HCT116 (cell line): ENCODE measurements around the gene GFOD2. TPM values are rescaled to one million over a fixed set of nuclear protein-coding genes. Genes with fewer than 3 reads are reported as not detected.

Source experiments
- ATAC-seq: fragments of 200-7000 bp; cut with Tn5 transposase; 2 replicates; pipeline ENCODE4 v1.9.1; 2020; ENCODE audit warnings: mild to moderate bottlenecking, moderate library complexity
- BruUV-seq: library from RNA; stranded (reverse); fragments of 400-500 nt; replicated peaks from 2 replicates; lab custom pipeline; 2021; lab: Mats Ljungman, UMichigan
- CTCF ChIA-PET: fragments of 300-600 bp; sonication (Branson Sonifier 250); formaldehyde crosslinking; loops from one replicate; lab custom pipeline; 2021; ENCODE audit warnings: antibody characterized with exemption; lab: Charles Lee
- POLR2A ChIA-PET: fragments of 300-600, 350-600 bp; sonication (Branson Sonifier 250); formaldehyde crosslinking; loops from one replicate; lab custom pipeline; 2021; ENCODE audit warnings: antibody characterized with exemption; lab: Charles Lee
- RAD21 ChIA-PET, 2 experiments: fragments of 300-600 bp; sonication (Branson Sonifier 250); formaldehyde crosslinking; loops; one replicate each; lab custom pipeline; 2023; ENCODE audit warnings: low total read pairs in 2 of 2; ENCODE audit not compliant: uncharacterized antibody in 2 of 2, unreplicated experiment in 2 of 2, low non-redundant PET in 1 of 2; lab: Charles Lee
- DNase-seq: peaks from one replicate; pipeline ENCODE4 v3.0.0-alpha.2; 2010; ENCODE audit warnings: low read depth, low spot score
- H2AFZ ChIP-seq: fragments of 200-600 bp; shearing (Covaris generic), sonication (generic); 2 replicates; pipeline ENCODE4 v1.6.1; 2017; ENCODE audit warnings: low read depth, mixed run types, mixed read lengths, antibody characterized with exemption, low read length; ENCODE audit not compliant: poor library complexity, severe bottlenecking
- H3K27ac ChIP-seq: 2 replicates; pipeline ENCODE4 v1.5.1; 2012; ENCODE audit warnings: low read depth, low read length
- H3K27me3 ChIP-seq: fragments of 200-600 bp; sonication (generic); 2 replicates; pipeline ENCODE4 v1.6.1; 2016; ENCODE audit warnings: mixed run types, low read length, mixed read lengths; ENCODE audit not compliant: insufficient read depth
- H3K36me3 ChIP-seq, 2 experiments: fragments of 200-500 bp in 1 of 2; fragments of 200-600 bp in 1 of 2; sonication (Bioruptor generic) in 1 of 2; sonication (generic) in 1 of 2; 2 replicates each; pipeline versions ENCODE4 v1.5.1 to v1.6.1; 2014 to 2016; ENCODE audit warnings: low read length in 2 of 2, inconsistent platforms in 1 of 2, mixed read lengths in 1 of 2, mixed run types in 1 of 2; ENCODE audit not compliant: insufficient read depth in 2 of 2, control insufficient read depth in 1 of 2
- H3K4me1 ChIP-seq, 2 experiments: fragments of 200-600 bp in 1 of 2; sonication (generic) in 1 of 2; 2 replicates each; pipeline versions ENCODE4 v1.5.1 to v1.6.1; 2012 to 2017; ENCODE audit warnings: low read length in 2 of 2, inconsistent platforms in 1 of 2, mild to moderate bottlenecking in 1 of 2, mixed read lengths in 1 of 2, mixed run types in 1 of 2, moderate library complexity in 1 of 2; ENCODE audit not compliant: insufficient read depth in 2 of 2, control insufficient read depth in 1 of 2
- H3K4me2 ChIP-seq: fragments of 200-600 bp; sonication (generic); 2 replicates; pipeline ENCODE4 v1.6.1; 2017; ENCODE audit warnings: mixed run types, low read length, mixed read lengths
- H3K4me3 ChIP-seq, 2 experiments: fragments of 200-600 bp in 1 of 2; sonication (generic) in 1 of 2; replicated peaks in 1 of 2; 2 replicates each; pipeline ENCODE4 v1.5.1; 2011 to 2016; ENCODE audit warnings: low read length in 2 of 2, control low read depth in 1 of 2, low read depth in 1 of 2, mild to moderate bottlenecking in 1 of 2, mixed read lengths in 1 of 2, mixed run types in 1 of 2
- H3K79me2 ChIP-seq: fragments of 200-600 bp; sonication (generic); 2 replicates; pipeline ENCODE4 v1.6.1; 2017; ENCODE audit warnings: mild to moderate bottlenecking, mixed run types, low read length, moderate library complexity, mixed read lengths; ENCODE audit not compliant: insufficient read depth
- H3K9ac ChIP-seq: fragments of 200-600 bp; sonication (generic); 2 replicates; pipeline ENCODE4 v1.6.1; 2016; ENCODE audit warnings: low read length, mixed read lengths
- H3K9me2 ChIP-seq: fragments of 200-600 bp; sonication (generic), shearing (Covaris generic); 2 replicates; pipeline ENCODE4 v1.6.1; 2017; ENCODE audit warnings: mixed run types, mild to moderate bottlenecking, moderate library complexity; ENCODE audit not compliant: insufficient read depth
- H3K9me3 ChIP-seq, 2 experiments: fragments of 200-500 bp in 1 of 2; fragments of 200-600 bp in 1 of 2; sonication (Bioruptor generic) in 1 of 2; sonication (generic) in 1 of 2; 2 replicates each; pipeline ENCODE4 v1.6.1; 2014 to 2017; ENCODE audit warnings: low read length in 2 of 2, mixed read lengths in 2 of 2, inconsistent platforms in 1 of 2, low read depth in 1 of 2, mild to moderate bottlenecking in 1 of 2, mixed run types in 1 of 2, moderate library complexity in 1 of 2; ENCODE audit not compliant: control insufficient read depth in 1 of 2, insufficient read depth in 1 of 2
- H4K20me1 ChIP-seq: fragments of 200-600 bp; sonication (generic), shearing (Covaris generic); 2 replicates; pipeline ENCODE4 v1.6.1; 2017; ENCODE audit warnings: mixed run types, mild to moderate bottlenecking, moderate library complexity; ENCODE audit not compliant: insufficient read depth
- ELF1 ChIP-seq: IDR thresholded peaks from 2 replicates; pipeline ENCODE4 v1.6.1; 2012; ENCODE audit warnings: low read depth, borderline replicate concordance
- EZH2 ChIP-seq: fragments of 200-600 bp; sonication (generic); IDR thresholded peaks from 2 replicates; pipeline ENCODE4 v1.6.1; 2017; ENCODE audit warnings: antibody characterized with exemption, mixed run types
- EZH2phosphoT487 ChIP-seq: fragments of 200-600 bp; IDR thresholded peaks from 2 replicates; pipeline ENCODE4 v1.6.1; 2018; ENCODE audit warnings: antibody characterized with exemption, borderline replicate concordance
- FOSL1 ChIP-seq: IDR thresholded peaks from 2 replicates; pipeline ENCODE4 v1.6.1; 2012; ENCODE audit warnings: low read depth
- JUND ChIP-seq: IDR thresholded peaks from 2 replicates; pipeline ENCODE4 v1.6.1; 2012
- MAX ChIP-seq: IDR thresholded peaks from 2 replicates; pipeline ENCODE4 v1.6.1; 2012
- POLR2AphosphoS5 ChIP-seq: IDR thresholded peaks from 2 replicates; pipeline ENCODE4 v1.6.1; 2011; ENCODE audit warnings: mild to moderate bottlenecking, low read depth, low read length, moderate library complexity
- RAD21 ChIP-seq: IDR thresholded peaks from 2 replicates; pipeline ENCODE4 v1.6.1; 2012; ENCODE audit warnings: low read depth, mild to moderate bottlenecking
- SP1 ChIP-seq: IDR thresholded peaks from 2 replicates; pipeline ENCODE4 v1.6.1; 2012; ENCODE audit warnings: low read depth
- SRF ChIP-seq: IDR thresholded peaks from 2 replicates; pipeline ENCODE4 v1.6.1; 2012; ENCODE audit warnings: low read depth
- TCF7L2 ChIP-seq: IDR thresholded peaks from 2 replicates; pipeline ENCODE4 v1.7.0; 2011; ENCODE audit warnings: borderline replicate concordance, inconsistent platforms; ENCODE audit not compliant: insufficient read depth, insufficient read length; ENCODE audit errors: extremely low read depth
- YY1 ChIP-seq: IDR thresholded peaks from 2 replicates; pipeline ENCODE4 v1.6.1; 2011; ENCODE audit warnings: low read length, low read depth, moderate library complexity, mild to moderate bottlenecking; ENCODE audit not compliant: insufficient replicate concordance; ENCODE audit errors: extremely low read depth
- intact Hi-C: fragments of 100-400 bp; cut with micrococcal nuclease; formaldehyde crosslinking; loops from 2 replicates; pipeline ENCODE4 v1.10.0; 2022
- total RNA-seq: library from RNA; stranded (reverse); gene quantifications from one replicate; pipeline ENCODE4 v1.2.1, GENCODE V29; 2021; ENCODE audit not compliant: unreplicated experiment
- TF ChIP-seq, protein P1 (sequence below): IDR thresholded peaks from 2 replicates; pipeline ENCODE4 v1.6.1; 2012
- TF ChIP-seq, protein P2 (sequence below): IDR thresholded peaks from 2 replicates; pipeline ENCODE4 v1.6.1; 2012; ENCODE audit warnings: low read depth

GFOD2 gene
- total RNA-seq, 1 experiment from 2014 or later: 17.4 TPM

GRCh38 chr16:67637625-67638024 lies 81.5 kb downstream of the GFOD2 start (continued):
- TF ChIP-seq JUND (no peak), YY1 (no peak)
- TF ChIP-seq, protein P1, sequence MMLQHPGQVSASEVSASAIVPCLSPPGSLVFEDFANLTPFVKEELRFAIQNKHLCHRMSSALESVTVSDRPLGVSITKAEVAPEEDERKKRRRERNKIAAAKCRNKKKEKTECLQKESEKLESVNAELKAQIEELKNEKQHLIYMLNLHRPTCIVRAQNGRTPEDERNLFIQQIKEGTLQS: no peak
- TF ChIP-seq, all 23 proteins: peak for 0

GRCh38 chr16:67636713-67637112 lies 82.4 kb downstream of the GFOD2 start:
- BruUV-seq: no TSS peak
- ChIA-PET CTCF (no interaction called here), RAD21 (no interaction called here), POLR2A (no interaction called here)
- no peak for DNase-seq
- ATAC-seq: no peak
- Histone ChIP-seq H3K9me2 (no peaks in the 10 kb centered on the region), H3K9ac (no peak overlapping the region), H3K4me2 (no peak overlapping the region), H3K4me3 (no peak overlapping the region), H3K9me3 (no peaks in the 10 kb centered on the region), H3K4me1 (no peaks in the 10 kb centered on the region), H2AFZ (no peak overlapping the region), H3K27ac (no peak overlapping the region), H4K20me1 (peaks cover 6% of the 10 kb centered on the region; the same call in 1 of the 2 replicates), H3K36me3 (peaks cover 25 to 40% of the 10 kb centered on the region in 2 experiments; a peak in 3 of 4 replicates), H3K27me3 (no peaks in the 10 kb centered on the region), H3K79me2 (peaks cover 11% of the 10 kb centered on the region; the same call in 1 of the 2 replicates)
- TF ChIP-seq SP1 (no peak), SRF (no peak)
- intact Hi-C loops: no loop called here

- RAD21 ChIA-PET: no interaction called here
- CTCF ChIA-PET: no interaction called here
- Histone ChIP-seq H3K9me3 (no peaks in the 10 kb centered on the region), H2AFZ (no peak overlapping the region), H3K9ac (no peak overlapping the region), H3K4me2 (no peak overlapping the region), H3K4me3 (no peak overlapping the region), H4K20me1 (peaks cover 6% of the 10 kb centered on the region; the same call in 1 of the 2 replicates), H3K27me3 (no peaks in the 10 kb centered on the region), H3K9me2 (no peaks in the 10 kb centered on the region), H3K27ac (no peak overlapping the region), H3K79me2 (peaks cover 14% of the 10 kb centered on the region; the same call in 1 of the 2 replicates), H3K4me1 (no peaks in the 10 kb centered on the region), H3K36me3 (peaks cover 35 to 42% of the 10 kb centered on the region in 2 experiments; a peak in 3 of 4 replicates)
- no peak for ATAC-seq
- no peak for DNase-seq
- POLR2A ChIA-PET: no interaction called here
- intact Hi-C loops: no loop called here
- BruUV-seq: no TSS peak
- no peak for TF ChIP-seq EZH2phosphoT487
- TF ChIP-seq POLR2AphosphoS5: no peak
- no peak for TF ChIP-seq FOSL1
- TF ChIP-seq ELF1: no peak
- TF ChIP-seq, protein P1: no peak
- TF ChIP-seq, protein P2, sequence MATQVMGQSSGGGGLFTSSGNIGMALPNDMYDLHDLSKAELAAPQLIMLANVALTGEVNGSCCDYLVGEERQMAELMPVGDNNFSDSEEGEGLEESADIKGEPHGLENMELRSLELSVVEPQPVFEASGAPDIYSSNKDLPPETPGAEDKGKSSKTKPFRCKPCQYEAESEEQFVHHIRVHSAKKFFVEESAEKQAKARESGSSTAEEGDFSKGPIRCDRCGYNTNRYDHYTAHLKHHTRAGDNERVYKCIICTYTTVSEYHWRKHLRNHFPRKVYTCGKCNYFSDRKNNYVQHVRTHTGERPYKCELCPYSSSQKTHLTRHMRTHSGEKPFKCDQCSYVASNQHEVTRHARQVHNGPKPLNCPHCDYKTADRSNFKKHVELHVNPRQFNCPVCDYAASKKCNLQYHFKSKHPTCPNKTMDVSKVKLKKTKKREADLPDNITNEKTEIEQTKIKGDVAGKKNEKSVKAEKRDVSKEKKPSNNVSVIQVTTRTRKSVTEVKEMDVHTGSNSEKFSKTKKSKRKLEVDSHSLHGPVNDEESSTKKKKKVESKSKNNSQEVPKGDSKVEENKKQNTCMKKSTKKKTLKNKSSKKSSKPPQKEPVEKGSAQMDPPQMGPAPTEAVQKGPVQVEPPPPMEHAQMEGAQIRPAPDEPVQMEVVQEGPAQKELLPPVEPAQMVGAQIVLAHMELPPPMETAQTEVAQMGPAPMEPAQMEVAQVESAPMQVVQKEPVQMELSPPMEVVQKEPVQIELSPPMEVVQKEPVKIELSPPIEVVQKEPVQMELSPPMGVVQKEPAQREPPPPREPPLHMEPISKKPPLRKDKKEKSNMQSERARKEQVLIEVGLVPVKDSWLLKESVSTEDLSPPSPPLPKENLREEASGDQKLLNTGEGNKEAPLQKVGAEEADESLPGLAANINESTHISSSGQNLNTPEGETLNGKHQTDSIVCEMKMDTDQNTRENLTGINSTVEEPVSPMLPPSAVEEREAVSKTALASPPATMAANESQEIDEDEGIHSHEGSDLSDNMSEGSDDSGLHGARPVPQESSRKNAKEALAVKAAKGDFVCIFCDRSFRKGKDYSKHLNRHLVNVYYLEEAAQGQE: no peak
- no peak for TF ChIP-seq MAX
- TF ChIP-seq SRF: no peak
- no peak for TF ChIP-seq TCF7L2
- TF ChIP-seq RAD21: no peak
- no peak for TF ChIP-seq EZH2
Measured at GRCh38 chr16:67632415-67633172, 86.5 kb downstream of the GFOD2 start.
